Endothelial cell of umbilical vein (primary cell): Measurements from ENCODE around the gene LMCD1.

ENCODE experiments used
- CTCF ChIP-seq, 2 donors: IDR thresholded peaks; 1 replicate in 1 of 2; 2 replicates in 1 of 2; pipeline ENCODE4 v1.5.1; 2011; ENCODE audit warnings: low read length in 2 of 2, mild to moderate bottlenecking in 2 of 2, moderate library complexity in 2 of 2, control low read depth in 1 of 2, inconsistent platforms in 1 of 2, low read depth in 1 of 2; ENCODE audit not compliant: insufficient read depth in 1 of 2; ENCODE audit errors: extremely low read depth in 1 of 2
- EZH2 ChIP-seq: IDR thresholded peaks from 2 replicates; pipeline ENCODE4 v1.6.1; 2012; ENCODE audit warnings: borderline replicate concordance, low read depth, mild to moderate bottlenecking, moderate library complexity, low read length, inconsistent platforms; ENCODE audit not compliant: severe bottlenecking
- FOS ChIP-seq: IDR thresholded peaks from 2 replicates; pipeline ENCODE4 v1.6.1; 2011; ENCODE audit warnings: mild to moderate bottlenecking, low read length, moderate library complexity, borderline replicate concordance; ENCODE audit not compliant: insufficient read depth
- POLR2A ChIP-seq: IDR thresholded peaks from 2 replicates; pipeline ENCODE4 v1.6.1; 2012; ENCODE audit warnings: low read depth, mild to moderate bottlenecking, control low read depth, low read length
- POLR2AphosphoS5 ChIP-seq: IDR thresholded peaks from 2 replicates; pipeline ENCODE4 v1.6.1; 2012; ENCODE audit warnings: low read depth, mild to moderate bottlenecking, control low read depth, low read length, moderate library complexity; ENCODE audit not compliant: insufficient read depth

GRCh38 chr3:8516783-8517182 is 15.2 kb downstream of the LMCD1 start:
- TF ChIP-seq CTCF (IDR thresholded peaks at IDR 0.05; ENCODE audit: extremely low read depth in 1 of 2, insufficient read depth in 1 of 2, low read depth in 1 of 2, low read length in 2 of 2) = no peak
- TF ChIP-seq POLR2AphosphoS5 = no peak
- no peak for TF ChIP-seq POLR2A
- TF ChIP-seq EZH2 = no peak
- TF ChIP-seq FOS = no peak
